HG02840 (cell line): ENCODE results near the gene SHISAL1.

ENCODE experiments used
- ATAC-seq: cut with Tn5 transposase; IDR thresholded peaks from one replicate; pipeline ENCODE4 v1.9.1; 2021; ENCODE audit warnings: mild to moderate bottlenecking, moderate library complexity, moderate number of reproducible peaks; ENCODE audit not compliant: unreplicated experiment, low FRiP score

Gene SHISAL1

GRCh38 chr22:44199164-44199563, 113.6 kb downstream of the SHISAL1 start:
- no peak for ATAC-seq

GRCh38 chr22:44197271-44197670, 115.5 kb downstream of the SHISAL1 start:
- no peak for ATAC-seq

- no peak for ATAC-seq
These were observed 116.0 kb downstream of the SHISAL1 start for GRCh38 chr22:44196731-44197131.

- ATAC-seq = no peak
These were observed 116.5 kb downstream of the SHISAL1 start for GRCh38 chr22:44196241-44196640.

GRCh38 chr22:44195189-44195871, 117.4 kb downstream of the SHISAL1 start:
- ATAC-seq = no peak

- no peak for ATAC-seq
These were observed 118.2 kb downstream of the SHISAL1 start for GRCh38 chr22:44194569-44194968.
